ENCODE data around the gene YIF1B. TPM values are rescaled to one million over a fixed set of nuclear protein-coding genes. Genes with fewer than 3 reads are reported as not detected.

The YIF1B gene
- 34.5 and 100 TPM in 2 replicates for total RNA-seq

GRCh38 chr19:38315657-38316476 lies at the start of gene YIF1B:
YIF1B (minus strand) TSS chr19:38315947; CDS start chr19:38315917, 30 bp downstream.

GRCh38 chr19:38319421-38320258 lies 3.9 kb upstream of the YIF1B start, which contains the start of gene KCNK6:
KCNK6 (plus strand) TSS chr19:38319845; CDS start chr19:38319951, 106 bp downstream.

GRCh38 chr19:38303517-38304351 lies 12.0 kb downstream of the YIF1B start, which contains the start of gene C19orf33:
C19orf33 (plus strand) TSS chr19:38304251; CDS start chr19:38304262, 11 bp downstream.

GRCh38 chr19:38264486-38265212 lies 51.1 kb downstream of the YIF1B start, which contains the start of gene SPINT2:
SPINT2 (plus strand) TSS chr19:38264573; CDS start chr19:38264893, 320 bp downstream.

Small RNA genes lying within 50 kb of the gene (small RNA-seq; reads per million reads assigned to genes)
- not detected for gene RF00019

Other genes with a start within 250 kb of the YIF1B start
- gene DPF1, start 91.7 kb downstream of the YIF1B start, total RNA-seq, result under 0.01 and 1.3 TPM in 2 replicates
- not detected in 2 replicates for gene PPP1R14A, start 59.6 kb downstream of the YIF1B start, total RNA-seq
- 283 and 364 TPM in 2 replicates for gene SPINT2, start 51.4 kb downstream of the YIF1B start, total RNA-seq
- gene C19orf33, start 11.7 kb downstream of the YIF1B start, total RNA-seq, result 137 and 144 TPM in 2 replicates
- 20.0 and 23.0 TPM in 2 replicates for gene KCNK6, start 3.9 kb upstream of the YIF1B start, total RNA-seq
- gene CATSPERG, start 19.9 kb upstream of the YIF1B start, total RNA-seq, result 1.6 and 1.7 TPM in 2 replicates
- gene PSMD8, start 58.6 kb upstream of the YIF1B start, total RNA-seq, result 162 and 390 TPM in 2 replicates
- 0.43 and 0.79 TPM in 2 replicates for gene GGN, start 72.1 kb upstream of the YIF1B start, total RNA-seq
- gene SPRED3, start 72.8 kb upstream of the YIF1B start, total RNA-seq, result 0.22 and 0.79 TPM in 2 replicates
- gene FAM98C, start 87.1 kb upstream of the YIF1B start, total RNA-seq, result 13.7 and 16.8 TPM in 2 replicates
- gene RASGRP4, start 110.3 kb upstream of the YIF1B start, total RNA-seq, result not detected in 2 replicates
- gene RYR1, start 117.7 kb upstream of the YIF1B start, total RNA-seq, result under 0.01 and 0.11 TPM in 2 replicates

All from placental epithelial cell (primary cell).